Measurements from ENCODE around the gene SLX9. TPM values are rescaled to one million over a fixed set of nuclear protein-coding genes. Genes with fewer than 3 reads are reported as not detected.
"Not testable (repeated sequence)": the region's sequence is repeated elsewhere in the genome, so short reads cannot be mapped to it uniquely, and the experiment has no call there.

Gene SLX9
- total RNA-seq, 4 donors from 2014 or later = 20.8 to 59.3 (median 27.6) TPM

DNA sequence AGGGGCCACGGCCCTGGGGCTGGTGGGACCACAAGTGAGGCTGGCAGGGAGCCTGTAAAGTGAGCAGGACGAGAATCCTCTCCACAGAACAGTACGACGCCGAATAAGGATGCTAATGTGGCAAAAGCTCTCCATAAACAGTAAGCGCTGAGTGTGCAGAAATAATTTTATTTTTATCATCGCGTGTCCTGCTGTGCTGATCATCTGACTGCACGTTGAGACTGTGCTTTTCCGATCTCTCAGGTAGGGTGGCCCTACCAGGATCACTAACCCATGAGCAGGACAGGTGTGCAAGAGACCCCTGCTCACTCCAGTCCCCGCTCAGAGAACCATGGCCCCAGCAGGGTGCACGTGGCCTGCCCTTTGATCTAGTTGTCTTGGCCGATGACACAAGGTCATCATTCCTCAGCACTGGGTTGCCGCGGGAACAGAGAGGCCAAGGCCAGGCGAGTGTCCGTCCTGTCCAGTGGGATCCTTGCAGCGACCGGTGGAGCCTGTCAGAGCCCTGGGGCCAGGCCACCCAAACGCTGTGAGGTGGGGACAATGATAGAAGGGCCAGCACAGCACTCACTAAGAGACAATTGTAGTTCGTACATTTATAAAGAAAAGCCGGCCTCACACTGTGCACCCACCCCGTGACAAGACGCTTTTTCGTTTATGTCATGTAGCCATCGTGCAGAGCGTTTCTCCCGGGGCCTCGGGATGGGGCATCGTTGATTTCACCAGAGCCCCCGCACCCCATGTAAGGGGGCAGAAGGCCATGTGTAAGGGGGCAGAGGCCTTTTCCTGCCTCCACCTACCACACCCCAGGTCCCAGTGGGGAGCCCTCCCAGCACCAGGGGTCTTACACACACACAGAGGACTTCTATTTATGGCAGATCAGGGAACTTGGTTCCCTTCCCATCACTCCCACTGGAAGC is 81.9 kb downstream of the SLX9 start:
- 92% methylated on average over 30 of the region's 31 CpGs for WGBS
- peaks cover 17 to 40% (median 29%) of the 10 kb centered on the region in 4 donors for H3K4me1 ChIP-seq
- no peak overlapping the region for H3K27ac ChIP-seq (replicated peaks in 1 of 4)
- H3K36me3 ChIP-seq = no peaks in the 10 kb centered on the region
- H3K27me3 ChIP-seq = peaks cover 0 to 3% (median 0%) of the 10 kb centered on the region in 4 donors
- intact Hi-C loops (cut with DNase I) = no loop called here
- no peak overlapping the region for H3K4me3 ChIP-seq
- DNase-seq (ENCODE audit: extremely low spot score) = no peak
- TF ChIP-seq POLR2A (IDR thresholded peaks at IDR 0.05; ENCODE audit: low read depth) (no peak), EP300 (IDR thresholded peaks at IDR 0.05) (no peak)
- TF ChIP-seq, protein P1, sequence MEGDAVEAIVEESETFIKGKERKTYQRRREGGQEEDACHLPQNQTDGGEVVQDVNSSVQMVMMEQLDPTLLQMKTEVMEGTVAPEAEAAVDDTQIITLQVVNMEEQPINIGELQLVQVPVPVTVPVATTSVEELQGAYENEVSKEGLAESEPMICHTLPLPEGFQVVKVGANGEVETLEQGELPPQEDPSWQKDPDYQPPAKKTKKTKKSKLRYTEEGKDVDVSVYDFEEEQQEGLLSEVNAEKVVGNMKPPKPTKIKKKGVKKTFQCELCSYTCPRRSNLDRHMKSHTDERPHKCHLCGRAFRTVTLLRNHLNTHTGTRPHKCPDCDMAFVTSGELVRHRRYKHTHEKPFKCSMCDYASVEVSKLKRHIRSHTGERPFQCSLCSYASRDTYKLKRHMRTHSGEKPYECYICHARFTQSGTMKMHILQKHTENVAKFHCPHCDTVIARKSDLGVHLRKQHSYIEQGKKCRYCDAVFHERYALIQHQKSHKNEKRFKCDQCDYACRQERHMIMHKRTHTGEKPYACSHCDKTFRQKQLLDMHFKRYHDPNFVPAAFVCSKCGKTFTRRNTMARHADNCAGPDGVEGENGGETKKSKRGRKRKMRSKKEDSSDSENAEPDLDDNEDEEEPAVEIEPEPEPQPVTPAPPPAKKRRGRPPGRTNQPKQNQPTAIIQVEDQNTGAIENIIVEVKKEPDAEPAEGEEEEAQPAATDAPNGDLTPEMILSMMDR (IDR thresholded peaks at IDR 0.05) = no peak
- H3K9me3 ChIP-seq = peaks cover 0 to 10% (median 0%) of the 10 kb centered on the region in 4 donors

DNA sequence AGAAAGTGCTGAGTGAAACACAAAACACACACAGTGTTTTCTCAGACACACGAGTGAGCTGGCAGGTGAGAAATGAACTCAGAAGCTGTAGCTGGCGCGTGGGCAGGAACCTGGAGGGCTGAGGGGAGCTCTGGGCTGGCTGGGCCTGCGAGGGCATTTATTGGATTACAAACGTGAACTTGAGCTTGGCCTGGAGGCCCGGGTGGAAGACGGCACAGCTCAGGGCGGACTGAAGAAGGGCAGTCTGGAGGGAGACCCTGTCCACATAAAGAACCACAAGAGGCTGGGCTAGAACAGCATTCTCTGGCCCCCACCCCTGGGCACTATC is 82.5 kb downstream of the SLX9 start:
- H3K27ac ChIP-seq (replicated peaks in 1 of 4) = no peak overlapping the region
- no peak for TF ChIP-seq POLR2A (IDR thresholded peaks at IDR 0.05; ENCODE audit: low read depth)
- TF ChIP-seq POLR2AphosphoS5 (IDR thresholded peaks at IDR 0.05) = no peak
- no peak for TF ChIP-seq EP300 (IDR thresholded peaks at IDR 0.05)
- TF ChIP-seq, protein P1 (IDR thresholded peaks at IDR 0.05) = no peak
- intact Hi-C loops (cut with DNase I) = no loop called here
- H3K36me3 ChIP-seq = no peaks in the 10 kb centered on the region
- peaks cover 14 to 34% (median 23%) of the 10 kb centered on the region in 4 donors for H3K4me1 ChIP-seq
- H3K27me3 ChIP-seq = peaks cover 0 to 3% (median 0%) of the 10 kb centered on the region in 4 donors
- peaks cover 0 to 10% (median 0%) of the 10 kb centered on the region in 4 donors for H3K9me3 ChIP-seq
- no peak overlapping the region for H3K4me3 ChIP-seq
- 87% methylated on average over 8 of the region's 8 CpGs for WGBS
- no peak for DNase-seq (ENCODE audit: extremely low spot score)

DNA sequence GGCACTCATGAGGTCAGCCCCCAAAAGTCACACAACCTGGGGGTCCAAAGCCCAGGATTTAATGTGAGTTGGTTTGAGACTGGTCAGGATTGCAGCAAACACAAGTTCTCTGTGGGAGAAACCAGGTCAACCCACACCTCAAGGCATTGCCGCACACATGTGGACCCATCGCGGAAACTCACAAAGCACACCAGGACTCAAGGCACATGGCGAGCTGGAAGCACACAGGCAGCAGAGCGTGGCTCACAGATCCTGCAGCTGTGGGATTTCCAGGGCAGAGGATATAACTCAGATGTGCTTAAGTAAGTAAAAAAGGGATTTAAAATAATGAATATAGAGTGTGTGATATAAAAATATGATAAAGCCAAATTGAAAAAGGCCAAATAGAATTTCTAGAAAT is 82.9 kb downstream of the SLX9 start:
- Histone ChIP-seq H3K27me3 (peaks cover 0 to 3% (median 0%) of the 10 kb centered on the region in 4 donors), H3K4me1 (peaks cover 12 to 29% (median 20%) of the 10 kb centered on the region in 4 donors), H3K9me3 (peaks cover 0 to 10% (median 0%) of the 10 kb centered on the region in 4 donors), H3K4me3 (no peak overlapping the region), H3K36me3 (no peaks in the 10 kb centered on the region), H3K27ac (replicated peaks in 1 of 4) (no peak overlapping the region)
- no peak for DNase-seq (ENCODE audit: extremely low spot score)
- TF ChIP-seq POLR2AphosphoS5 (IDR thresholded peaks at IDR 0.05) = no peak
- no peak for TF ChIP-seq POLR2A (IDR thresholded peaks at IDR 0.05; ENCODE audit: low read depth)
- TF ChIP-seq, protein P1 (IDR thresholded peaks at IDR 0.05) = no peak
- TF ChIP-seq EP300 (IDR thresholded peaks at IDR 0.05) = no peak
- intact Hi-C loops (cut with DNase I) = no loop called here
- WGBS = 92% methylated on average over 5 of the region's 5 CpGs

DNA sequence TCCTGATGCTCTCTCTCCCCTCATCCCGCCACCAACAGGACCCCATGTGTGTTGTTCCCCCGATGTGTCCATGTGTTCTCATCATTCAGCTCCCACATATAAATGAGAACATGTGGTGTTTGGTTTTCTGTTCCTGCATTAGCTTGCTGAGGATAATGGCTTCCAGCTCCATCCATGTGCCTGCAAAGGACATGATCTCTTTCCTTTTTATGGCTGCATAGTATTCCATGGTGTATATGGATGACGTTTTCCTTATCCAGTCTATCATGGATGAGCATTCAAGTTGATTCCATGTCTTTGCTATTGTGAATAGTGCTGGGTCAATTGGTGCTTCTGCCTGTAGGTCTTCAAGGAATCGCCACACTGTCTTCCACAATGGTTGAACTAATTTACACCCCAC is 84.7 kb downstream of the SLX9 start:
- H3K9me3 ChIP-seq; DNase-seq (ENCODE audit: extremely low spot score); H3K27ac ChIP-seq (replicated peaks in 1 of 4); H3K27me3 ChIP-seq; H3K4me3 ChIP-seq; intact Hi-C loops (cut with DNase I); H3K36me3 ChIP-seq: not testable (repeated sequence)
- H3K4me1 ChIP-seq = peaks cover 7 to 20% (median 9%) of the 10 kb centered on the region in 4 donors
- WGBS = 93% methylated on average over 4 of the region's 4 CpGs

DNA sequence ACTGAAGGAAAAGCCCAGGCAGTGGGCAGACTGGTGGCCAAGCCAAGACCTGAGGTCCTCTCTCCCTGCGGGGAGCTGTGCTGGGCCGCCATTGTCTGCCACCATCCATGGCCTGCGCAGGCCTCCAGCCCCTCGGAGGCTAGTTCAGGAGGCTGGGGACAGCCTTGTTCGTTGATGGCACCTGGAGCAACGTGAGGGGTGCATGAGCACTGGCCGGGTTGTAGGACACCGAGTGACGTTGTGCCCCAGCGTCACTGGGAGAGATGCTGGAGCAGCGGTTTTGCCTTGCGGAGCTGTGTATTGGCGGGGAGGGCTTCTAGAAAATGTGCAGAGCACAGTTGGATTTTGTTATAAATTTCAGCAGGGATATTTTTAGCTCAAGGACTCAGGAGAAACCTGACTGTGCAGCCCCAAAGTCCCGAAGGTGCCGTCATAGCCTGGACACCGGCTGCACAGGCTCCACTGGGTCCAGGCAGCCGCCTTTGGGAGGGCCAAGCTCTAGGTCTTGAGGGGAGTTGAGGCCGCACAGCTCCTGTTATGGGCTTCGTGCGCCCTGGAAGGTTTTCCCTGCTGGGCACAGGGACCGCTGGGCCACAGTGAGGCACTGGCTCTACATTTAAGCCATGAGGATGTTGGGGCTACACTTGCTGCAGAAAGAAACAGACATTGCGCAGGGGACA is 86.4 kb downstream of the SLX9 start:
- H3K27ac ChIP-seq (replicated peaks in 1 of 4) = no peak overlapping the region
- H3K27me3 ChIP-seq = no peaks in the 10 kb centered on the region

More for the DNA sequence above, 86.4 kb downstream of the SLX9 start:
- intact Hi-C loops (cut with DNase I) = no loop called here
- H3K36me3 ChIP-seq = no peaks in the 10 kb centered on the region
- TF ChIP-seq POLR2AphosphoS5 (IDR thresholded peaks at IDR 0.05) (no peak), EP300 (IDR thresholded peaks at IDR 0.05) (no peak)
- H3K9me3 ChIP-seq = peaks cover 0 to 10% (median 0%) of the 10 kb centered on the region in 4 donors
- H3K4me1 ChIP-seq = peaks cover 16 to 30% (median 25%) of the 10 kb centered on the region in 4 donors
- 93% methylated on average over 16 of the region's 22 CpGs for WGBS
- no peak for DNase-seq (ENCODE audit: extremely low spot score)
- H3K4me3 ChIP-seq = no peak overlapping the region

Other genes with a start within 250 kb of the SLX9 start
- not detected for gene KRTAP10-12, start 242.9 kb upstream of the SLX9 start, total RNA-seq
- gene TSPEAR, start 228.5 kb upstream of the SLX9 start, total RNA-seq = under 1 TPM in 2 of 4 donors, not detected in 2; under 0.01 to 0.23 TPM
- 100 to 1,000 TPM in 1 of 4 donors, 10 to 100 TPM in 3; 74.4 to 174 (median 81.7) TPM for gene UBE2G2, start 138.2 kb upstream of the SLX9 start, total RNA-seq
- gene SUMO3, start 122.0 kb upstream of the SLX9 start, total RNA-seq = 10 to 100 TPM; 46.1 to 52.2 (median 48.6) TPM
- gene PTTG1IP, start 66.3 kb upstream of the SLX9 start, total RNA-seq = 100 to 1,000 TPM; 222 to 382 (median 302) TPM
- gene ITGB2, start 19.1 kb upstream of the SLX9 start, total RNA-seq = 100 to 1,000 TPM in 1 of 4 donors, 10 to 100 TPM in 3; 33.2 to 110 (median 44.0) TPM
- 100 to 1,000 TPM; 107 to 231 (median 201) TPM for gene ADARB1, start 134.6 kb downstream of the SLX9 start, total RNA-seq

Data from esophagus muscularis mucosa (tissue), 4 donors.